KMS-11 (cell line): ENCODE results near the gene CAPN3.

ENCODE experiments used
- H2AFZ ChIP-seq: fragments of 200-600 bp; sonication (generic); 2 replicates; pipeline ENCODE4 v1.6.1; 2016; ENCODE audit warnings: antibody characterized with exemption, mixed run types, low read depth
- H3K27ac ChIP-seq: fragments of 200-600 bp; sonication (generic); 2 replicates; pipeline ENCODE4 v1.6.1; 2016; ENCODE audit warnings: mild to moderate bottlenecking, mixed run types
- H3K27me3 ChIP-seq: fragments of 200-600 bp; sonication (generic); 2 replicates; pipeline ENCODE4 v1.6.1; 2017; ENCODE audit warnings: mild to moderate bottlenecking, low read depth, mixed run types, moderate library complexity; ENCODE audit not compliant: insufficient read depth
- H3K36me3 ChIP-seq: fragments of 200-600 bp; sonication (generic); 2 replicates; pipeline ENCODE4 v1.6.1; 2017; ENCODE audit warnings: mild to moderate bottlenecking, mixed run types; ENCODE audit not compliant: insufficient read depth
- H3K4me1 ChIP-seq: fragments of 200-600 bp; sonication (generic); 2 replicates; pipeline ENCODE4 v1.6.1; 2016; ENCODE audit warnings: mild to moderate bottlenecking, low read depth, mixed run types; ENCODE audit not compliant: poor library complexity, severe bottlenecking
- H3K4me2 ChIP-seq: fragments of 200-600 bp; sonication (generic); 2 replicates; pipeline ENCODE4 v1.7.0; 2016; ENCODE audit warnings: mild to moderate bottlenecking, mixed run types
- H3K4me3 ChIP-seq: fragments of 200-600 bp; sonication (generic); IDR thresholded peaks from 2 replicates; pipeline ENCODE4 v1.6.1; 2017; ENCODE audit warnings: low read depth, low read length, mixed read lengths; ENCODE audit not compliant: insufficient read depth
- H3K79me2 ChIP-seq: fragments of 200-600 bp; sonication (generic); 2 replicates; pipeline ENCODE4 v1.6.1; 2016; ENCODE audit warnings: low read depth, mixed run types; ENCODE audit not compliant: insufficient read depth
- H3K9ac ChIP-seq: fragments of 200-600 bp; sonication (generic); 2 replicates; pipeline ENCODE4 v1.6.1; 2016; ENCODE audit warnings: mild to moderate bottlenecking, mixed run types
- H4K20me1 ChIP-seq: fragments of 200-600 bp; sonication (generic); 2 replicates; pipeline ENCODE4 v1.6.1; 2016; ENCODE audit warnings: mild to moderate bottlenecking, mixed run types; ENCODE audit not compliant: insufficient read depth
- TF ChIP-seq, protein P1 (sequence below): fragments of 200-600 bp; sonication (generic); conservative IDR thresholded peaks from 2 replicates; pipeline ENCODE4 v1.6.1; 2017; ENCODE audit warnings: low read depth, mild to moderate bottlenecking, antibody characterized with exemption, low read length, moderate library complexity, mixed read lengths

Gene CAPN3

GRCh38 chr15:42385980-42386700 is 26.8 kb downstream of the CAPN3 start:
- H3K4me3 ChIP-seq = no peak overlapping the region
- H3K27me3 ChIP-seq = no peaks in the 10 kb centered on the region
- H2AFZ ChIP-seq = no peak overlapping the region
- H3K36me3 ChIP-seq = no peaks in the 10 kb centered on the region
- no peak overlapping the region for H3K9ac ChIP-seq
- no peak overlapping the region for H3K27ac ChIP-seq
- no peak overlapping the region for H3K4me2 ChIP-seq
- no peaks in the 10 kb centered on the region for H3K79me2 ChIP-seq
- H3K4me1 ChIP-seq = no peaks in the 10 kb centered on the region
- H4K20me1 ChIP-seq = no peaks in the 10 kb centered on the region
- TF ChIP-seq, protein P1, sequence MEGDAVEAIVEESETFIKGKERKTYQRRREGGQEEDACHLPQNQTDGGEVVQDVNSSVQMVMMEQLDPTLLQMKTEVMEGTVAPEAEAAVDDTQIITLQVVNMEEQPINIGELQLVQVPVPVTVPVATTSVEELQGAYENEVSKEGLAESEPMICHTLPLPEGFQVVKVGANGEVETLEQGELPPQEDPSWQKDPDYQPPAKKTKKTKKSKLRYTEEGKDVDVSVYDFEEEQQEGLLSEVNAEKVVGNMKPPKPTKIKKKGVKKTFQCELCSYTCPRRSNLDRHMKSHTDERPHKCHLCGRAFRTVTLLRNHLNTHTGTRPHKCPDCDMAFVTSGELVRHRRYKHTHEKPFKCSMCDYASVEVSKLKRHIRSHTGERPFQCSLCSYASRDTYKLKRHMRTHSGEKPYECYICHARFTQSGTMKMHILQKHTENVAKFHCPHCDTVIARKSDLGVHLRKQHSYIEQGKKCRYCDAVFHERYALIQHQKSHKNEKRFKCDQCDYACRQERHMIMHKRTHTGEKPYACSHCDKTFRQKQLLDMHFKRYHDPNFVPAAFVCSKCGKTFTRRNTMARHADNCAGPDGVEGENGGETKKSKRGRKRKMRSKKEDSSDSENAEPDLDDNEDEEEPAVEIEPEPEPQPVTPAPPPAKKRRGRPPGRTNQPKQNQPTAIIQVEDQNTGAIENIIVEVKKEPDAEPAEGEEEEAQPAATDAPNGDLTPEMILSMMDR = no peak

DNA sequence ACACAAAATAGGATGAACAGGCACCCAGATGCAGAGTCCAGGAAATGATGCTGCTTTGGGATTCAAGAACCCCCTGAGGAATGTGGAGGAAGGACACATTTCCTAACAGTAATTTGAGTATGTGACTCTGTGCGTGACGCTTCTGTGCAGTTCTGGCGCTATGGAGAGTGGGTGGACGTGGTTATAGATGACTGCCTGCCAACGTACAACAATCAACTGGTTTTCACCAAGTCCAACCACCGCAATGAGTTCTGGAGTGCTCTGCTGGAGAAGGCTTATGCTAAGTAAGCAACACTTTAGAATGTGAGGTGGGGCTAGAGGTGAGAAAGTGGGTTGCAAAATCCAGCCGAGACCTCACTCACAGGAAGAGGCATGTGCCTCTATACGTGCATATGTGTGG is 28.3 kb downstream of the CAPN3 start:
- H3K79me2 ChIP-seq = no peaks in the 10 kb centered on the region
- no peaks in the 10 kb centered on the region for H4K20me1 ChIP-seq
- no peak overlapping the region for H3K27ac ChIP-seq
- no peak overlapping the region for H3K9ac ChIP-seq
- H3K4me1 ChIP-seq = no peaks in the 10 kb centered on the region
- no peaks in the 10 kb centered on the region for H3K36me3 ChIP-seq
- TF ChIP-seq, protein P1 = no peak
- no peak overlapping the region for H3K4me3 ChIP-seq
- H3K4me2 ChIP-seq = no peak overlapping the region
- H3K27me3 ChIP-seq = no peaks in the 10 kb centered on the region
- no peak overlapping the region for H2AFZ ChIP-seq

DNA sequence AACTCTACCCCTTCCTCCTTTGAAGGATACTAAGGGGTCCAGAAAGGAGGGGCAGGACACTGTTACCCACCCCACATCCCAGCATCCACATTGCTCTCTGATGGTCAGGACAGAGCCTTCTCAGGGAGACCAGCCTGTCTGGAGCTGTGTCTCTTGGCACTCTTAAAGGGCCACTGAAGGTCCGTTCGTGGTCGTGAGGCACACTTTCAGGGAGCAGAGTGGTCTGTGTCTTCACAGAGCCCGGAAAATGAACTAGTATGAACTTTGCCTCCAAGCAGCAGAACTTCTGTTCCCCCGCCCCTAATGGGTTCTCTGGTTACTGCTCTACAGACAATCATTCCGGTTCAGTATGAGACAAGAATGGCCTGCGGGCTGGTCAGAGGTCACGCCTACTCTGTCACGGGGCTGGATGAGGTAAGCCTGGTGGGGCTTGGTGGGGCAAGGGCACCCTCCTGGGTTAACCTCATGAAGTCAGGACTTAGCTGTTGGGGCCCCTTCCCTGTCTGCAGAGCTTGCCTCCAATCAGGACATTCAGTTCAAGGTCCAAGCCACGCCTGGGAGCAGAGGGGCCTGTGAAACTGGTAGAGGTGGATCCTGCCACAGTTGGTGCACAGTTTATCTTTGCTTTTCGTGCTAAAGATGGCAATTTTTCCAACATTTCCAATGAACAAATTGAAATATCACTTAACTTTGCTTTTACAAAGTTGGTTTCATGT is 33.2 kb downstream of the CAPN3 start:
- no peak overlapping the region for H2AFZ ChIP-seq
- no peaks in the 10 kb centered on the region for H3K4me1 ChIP-seq
- no peaks in the 10 kb centered on the region for H3K79me2 ChIP-seq
- TF ChIP-seq, protein P1 = no peak
- H3K27ac ChIP-seq = no peak overlapping the region
- no peaks in the 10 kb centered on the region for H3K27me3 ChIP-seq
- H4K20me1 ChIP-seq = no peaks in the 10 kb centered on the region
- no peaks in the 10 kb centered on the region for H3K36me3 ChIP-seq
- no peak overlapping the region for H3K4me2 ChIP-seq
- H3K9ac ChIP-seq = no peak overlapping the region
- no peak overlapping the region for H3K4me3 ChIP-seq

DNA sequence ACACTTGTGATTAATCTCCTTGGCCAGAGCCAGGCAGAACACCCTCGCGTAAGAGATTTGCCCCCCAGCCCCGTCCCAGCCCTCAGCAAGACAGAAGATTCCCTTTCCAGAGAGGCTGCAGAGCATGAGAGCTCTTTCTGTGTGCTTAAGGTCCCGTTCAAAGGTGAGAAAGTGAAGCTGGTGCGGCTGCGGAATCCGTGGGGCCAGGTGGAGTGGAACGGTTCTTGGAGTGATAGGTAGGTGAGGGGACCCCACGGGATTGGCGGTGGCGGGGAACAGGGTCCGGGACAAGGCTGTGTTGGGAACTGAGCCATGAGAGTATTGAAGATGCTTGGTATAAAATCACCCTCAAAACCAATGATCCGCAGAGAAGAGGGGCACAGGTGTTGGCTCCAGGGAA is 34.8 kb downstream of the CAPN3 start:
- H3K4me3 ChIP-seq = no peak overlapping the region
- H3K79me2 ChIP-seq = no peaks in the 10 kb centered on the region
- H3K27ac ChIP-seq = no peak overlapping the region
- TF ChIP-seq, protein P1 = no peak
- H3K9ac ChIP-seq = no peak overlapping the region
- H2AFZ ChIP-seq = no peak overlapping the region
- no peak overlapping the region for H3K4me2 ChIP-seq
- H3K4me1 ChIP-seq = no peaks in the 10 kb centered on the region
- H4K20me1 ChIP-seq = no peaks in the 10 kb centered on the region
- no peaks in the 10 kb centered on the region for H3K36me3 ChIP-seq
- H3K27me3 ChIP-seq = no peaks in the 10 kb centered on the region
